B cell (primary cell): Measurements from ENCODE around the gene DNAJC11.

Experiments
- CTCF ChIP-seq: fragments of 200-600 bp; IDR thresholded peaks from one replicate; pipeline ENCODE4 v1.8.0; 2022; ENCODE audit warnings: antibody characterized with exemption, mild to moderate bottlenecking
- EZH2 ChIP-seq: IDR thresholded peaks from 2 replicates; pipeline ENCODE4 v1.6.1; 2012; ENCODE audit warnings: borderline replicate concordance, low read depth, mild to moderate bottlenecking, moderate library complexity, low read length; ENCODE audit not compliant: insufficient read depth, poor library complexity, severe bottlenecking

- no peak for TF ChIP-seq CTCF
- no peak for TF ChIP-seq EZH2
Measured at GRCh38 chr1:6596351-6596750, 105.3 kb downstream of the DNAJC11 start.
